ENCODE measurements around the gene KCNN4.
"Not testable (repeated sequence)": the region's sequence is repeated elsewhere in the genome, so short reads cannot be mapped to it uniquely, and the experiment has no call there.

KCNN4 gene

DNA sequence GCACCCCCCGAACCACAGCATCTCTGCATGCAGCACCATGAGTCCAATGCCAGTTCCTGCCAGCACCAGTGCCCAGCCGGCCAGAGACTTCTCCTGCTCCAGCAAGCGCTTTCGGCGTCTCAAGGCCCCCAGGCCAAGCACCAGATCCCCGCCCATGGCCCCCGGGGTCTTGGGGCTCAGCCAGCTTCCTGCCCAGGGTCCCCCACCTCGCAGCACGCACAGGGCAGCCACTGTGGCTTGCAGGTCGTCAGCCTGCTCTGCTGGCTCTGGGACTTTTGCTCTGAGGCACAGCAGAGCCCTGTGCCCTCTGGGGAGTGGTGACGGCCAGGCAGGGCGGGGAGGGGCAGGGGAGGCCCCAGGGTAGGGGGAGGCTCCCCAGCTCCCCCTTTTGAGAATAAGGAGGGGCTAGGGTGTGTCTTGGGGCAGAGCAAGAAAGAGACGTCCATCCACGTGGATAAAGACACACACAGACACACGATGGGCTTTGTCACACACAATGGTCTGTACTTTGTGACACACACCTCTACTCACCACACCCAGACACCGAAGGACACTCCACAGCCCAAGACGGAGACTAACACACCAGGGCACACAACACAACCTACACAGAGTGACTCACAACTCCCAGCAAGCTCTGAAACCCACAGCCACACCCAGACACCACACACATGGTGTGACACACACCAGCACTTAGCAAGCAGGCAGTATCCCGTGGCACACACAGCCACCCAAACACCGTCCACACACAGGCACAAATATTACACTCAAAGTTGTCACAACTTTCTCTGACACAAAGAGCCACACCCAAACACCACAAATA lies at the start of gene KCNN4:
Gene KCNN4 (minus strand): TSS at position 268 of the 820 bp plus-strand sequence. CDS start 112 bp downstream, at position 156.
- TF ChIP-seq ZNF274 (IDR thresholded peaks at IDR 0.05; ENCODE audit: low read depth, low read length): no peak
- peak within 1 kb of the TSS; percentile 73 for H3K4me3 ChIP-seq (ENCODE audit: low read length)

DNA sequence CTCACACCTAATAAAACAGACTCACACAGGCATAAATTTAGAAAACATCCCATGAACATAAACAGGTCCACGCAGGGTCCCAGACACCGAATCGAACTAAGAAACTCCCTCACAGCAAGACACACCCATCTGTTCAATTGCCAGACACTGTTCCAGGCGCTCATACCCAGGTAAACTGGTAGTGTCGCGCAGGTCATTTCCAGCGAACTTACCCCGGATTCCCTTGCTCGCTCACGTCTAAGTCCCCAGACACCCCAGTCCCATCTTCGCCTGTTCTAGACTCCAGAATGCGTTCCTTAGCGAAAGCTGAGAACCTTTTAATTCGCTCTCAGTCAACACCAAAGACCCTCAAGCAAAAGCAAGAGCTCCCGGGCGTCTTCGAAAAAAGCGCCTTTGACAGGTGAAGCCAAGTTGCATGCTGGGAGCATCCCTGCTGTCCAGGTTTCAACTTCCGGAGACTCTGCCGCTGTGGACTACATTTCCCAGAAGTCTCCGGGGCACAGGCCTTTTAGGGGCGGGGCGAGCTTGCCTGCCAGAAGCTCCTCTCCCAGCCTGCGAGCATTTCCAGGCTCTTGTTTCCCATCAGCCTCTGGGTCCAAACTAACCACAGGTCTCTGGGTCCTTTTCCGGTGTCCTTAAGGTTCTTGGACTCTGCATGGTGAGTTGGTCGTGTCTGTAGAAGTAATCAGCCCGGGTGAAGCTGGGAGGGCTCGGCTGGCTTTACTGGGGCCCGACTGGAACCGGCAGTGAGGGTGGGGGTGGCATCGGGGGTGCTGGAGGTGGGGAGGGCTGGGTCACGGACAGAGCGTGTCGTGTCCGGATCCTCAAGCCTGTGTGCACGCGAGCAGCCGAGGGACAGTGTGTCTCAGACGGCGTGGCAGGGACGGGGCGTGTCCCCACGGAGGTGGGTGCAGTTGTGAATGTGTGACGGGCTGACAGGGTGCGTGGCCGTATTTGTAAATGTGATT lies 46.3 kb upstream of the KCNN4 start, which contains the start of gene ZNF283:
Gene ZNF283 (plus strand): TSS at position 535 of the 968 bp plus-strand sequence. CDS start 6,184 bp downstream, outside the sequence.
- H3K4me3 ChIP-seq (ENCODE audit: low read length): peak within 1 kb of the TSS; percentile 67
- TF ChIP-seq ZNF274 (IDR thresholded peaks at IDR 0.05; ENCODE audit: low read depth, low read length): no peak

GRCh38 chr19:43824572-43824971 lies 43.8 kb upstream of the KCNN4 start:
- not testable (repeated sequence) for H3K4me3 ChIP-seq (ENCODE audit: low read length)

- not testable (repeated sequence) for H3K4me3 ChIP-seq (ENCODE audit: low read length)
These were observed 43.1 kb upstream of the KCNN4 start for GRCh38 chr19:43823856-43824255.

- no peak for TF ChIP-seq ZNF274 (IDR thresholded peaks at IDR 0.05; ENCODE audit: low read depth, low read length)
- peak overlapping the region; percentile 45; the same call in 1 of the 2 replicates for H3K4me3 ChIP-seq (ENCODE audit: low read length)
These were observed 40.1 kb upstream of the KCNN4 start for GRCh38 chr19:43820884-43821215.

DNA sequence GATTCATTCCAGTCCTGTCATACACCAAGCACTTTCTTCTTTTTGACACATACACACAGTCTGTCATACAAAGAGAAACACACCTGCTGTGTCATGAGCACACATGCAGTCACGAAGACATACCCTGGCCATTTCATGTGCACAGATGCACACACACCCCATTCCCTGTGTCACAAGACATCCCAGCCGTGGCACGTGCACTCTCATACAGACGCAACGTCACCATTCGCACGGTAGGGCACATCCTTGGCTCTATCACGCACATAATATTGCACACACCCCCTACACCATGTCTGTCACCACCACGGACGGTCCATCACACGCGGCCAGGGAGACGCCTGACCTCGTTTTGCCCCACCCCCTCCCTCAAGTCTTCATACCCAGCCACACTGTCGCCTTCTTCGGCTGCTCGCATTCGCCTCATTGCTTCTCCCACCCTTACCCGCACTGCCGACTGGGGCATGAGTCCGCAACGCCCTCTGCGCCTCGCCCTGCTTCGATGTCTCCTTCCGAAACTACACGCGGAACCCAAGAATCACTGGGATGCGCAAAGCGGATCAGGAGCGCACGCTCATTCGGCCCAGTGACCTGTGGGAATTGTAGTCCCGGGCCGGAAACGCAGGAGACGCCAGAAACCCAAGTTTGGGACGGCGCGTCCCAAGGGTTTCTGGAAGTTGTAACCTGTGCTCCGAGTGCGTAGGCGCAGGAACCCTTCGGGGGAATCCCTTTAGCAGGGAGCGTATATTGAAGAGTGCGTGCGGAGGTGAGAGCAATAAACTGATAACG lies 39.5 kb upstream of the KCNN4 start:
- peak overlapping the region; percentile 45; the same call in 1 of the 2 replicates for H3K4me3 ChIP-seq (ENCODE audit: low read length)
- no peak for TF ChIP-seq ZNF274 (IDR thresholded peaks at IDR 0.05; ENCODE audit: low read depth, low read length)

GRCh38 chr19:43818500-43818899 lies 37.7 kb upstream of the KCNN4 start:
- no peak for TF ChIP-seq ZNF274 (IDR thresholded peaks at IDR 0.05; ENCODE audit: low read depth, low read length)
- no peak overlapping the region for H3K4me3 ChIP-seq (ENCODE audit: low read length)

DNA sequence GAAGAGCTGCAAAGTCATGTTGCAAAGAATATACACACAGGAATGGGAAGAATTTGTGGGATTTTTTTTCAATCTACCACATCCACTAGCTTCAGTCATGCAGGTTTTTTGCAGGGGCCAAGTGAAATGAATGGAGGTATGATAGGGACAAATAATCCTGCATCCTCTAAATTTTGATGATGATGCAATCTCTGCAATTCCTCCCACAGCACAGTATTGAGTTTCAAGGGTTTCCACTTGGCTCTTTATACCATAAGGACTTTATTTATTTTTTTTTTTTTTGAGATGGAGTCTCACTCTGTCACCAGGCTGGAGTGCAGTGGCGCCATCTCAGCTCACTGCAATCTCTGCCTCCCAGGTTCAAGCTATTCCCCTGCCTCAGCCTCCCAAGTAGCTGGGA lies 36.7 kb upstream of the KCNN4 start:
- H3K4me3 ChIP-seq (ENCODE audit: low read length): not testable (repeated sequence)

DNA sequence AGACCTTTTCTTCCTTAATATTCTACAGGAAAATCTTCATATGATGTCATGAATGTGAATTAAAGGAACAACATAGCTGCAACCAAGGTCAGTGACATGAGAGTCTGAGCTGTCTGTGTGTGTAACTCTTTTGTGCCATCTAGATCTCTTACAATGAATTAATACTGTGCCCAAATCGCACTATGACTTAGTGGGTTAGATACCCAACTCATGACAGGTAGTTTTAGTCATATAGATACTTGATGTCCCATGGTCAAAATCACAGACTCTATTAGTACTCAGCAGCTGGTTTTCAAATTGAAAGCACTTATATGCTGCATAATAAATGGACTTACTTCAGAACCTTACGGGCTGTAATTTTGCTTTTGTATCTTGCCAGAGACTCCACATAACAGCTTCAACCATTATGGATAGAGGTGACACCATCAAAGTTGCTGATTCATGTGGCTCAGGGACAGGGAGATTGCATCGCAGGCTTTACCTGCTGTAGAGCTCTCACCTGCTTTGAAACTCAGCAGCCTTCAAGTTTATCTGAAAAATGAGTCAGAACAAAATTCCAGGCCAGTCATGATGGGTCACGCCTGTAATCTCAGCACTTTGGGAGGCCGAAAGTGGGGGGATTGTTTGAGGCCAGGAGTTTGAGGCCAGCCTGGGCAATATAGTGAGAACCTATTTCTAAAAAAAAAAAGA lies 34.0 kb upstream of the KCNN4 start:
- no peak for TF ChIP-seq ZNF274 (IDR thresholded peaks at IDR 0.05; ENCODE audit: low read depth, low read length)

GRCh38 chr19:43812688-43813087 lies 31.9 kb upstream of the KCNN4 start:
- H3K4me3 ChIP-seq (ENCODE audit: low read length): no peak overlapping the region
- no peak for TF ChIP-seq ZNF274 (IDR thresholded peaks at IDR 0.05; ENCODE audit: low read depth, low read length)

More for the DNA sequence above, 34.0 kb upstream of the KCNN4 start:
- H3K4me3 ChIP-seq (ENCODE audit: low read length): no peak overlapping the region

- H3K4me3 ChIP-seq (ENCODE audit: low read length): no peak overlapping the region
- no peak for TF ChIP-seq ZNF274 (IDR thresholded peaks at IDR 0.05; ENCODE audit: low read depth, low read length)
These were observed 31.5 kb upstream of the KCNN4 start for GRCh38 chr19:43812259-43812658.

DNA sequence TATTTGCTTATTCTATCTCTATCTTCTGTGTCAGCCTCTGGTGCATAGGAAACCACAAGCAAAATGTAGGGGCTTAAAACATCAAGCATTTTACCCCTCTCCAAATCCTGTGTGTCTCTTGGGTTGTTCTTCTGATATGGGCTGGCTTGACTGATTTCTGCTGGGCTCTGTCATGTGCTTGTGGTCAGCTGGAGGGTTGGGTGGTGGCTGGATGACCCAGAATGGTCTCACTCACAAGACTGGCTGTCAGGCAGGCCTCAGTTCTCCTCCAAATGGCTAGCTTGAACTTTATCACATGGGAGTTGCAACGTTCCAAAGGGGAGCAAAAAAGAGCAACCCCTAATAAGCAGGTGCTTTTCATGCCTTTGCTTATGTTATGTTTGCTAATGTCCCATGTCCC lies 31.1 kb upstream of the KCNN4 start:
- H3K4me3 ChIP-seq (ENCODE audit: low read length): no peak overlapping the region
- no peak for TF ChIP-seq ZNF274 (IDR thresholded peaks at IDR 0.05; ENCODE audit: low read depth, low read length)
